Parathyroid adenoma (tissue), 2 donors: Measurements from ENCODE around the gene ZFAND6.

ENCODE experiments used
- H2AFZ ChIP-seq: fragments of 300-600 bp; sonication (generic); one replicate; pipeline ENCODE4 v1.7.0; 2017; ENCODE audit warnings: antibody characterized with exemption, mild to moderate bottlenecking
- H3K27ac ChIP-seq: fragments of 300-600 bp; sonication (generic); one replicate; pipeline ENCODE4 v1.7.0; 2017
- H3K27me3 ChIP-seq: fragments of 300-600 bp; sonication (generic); one replicate; pipeline ENCODE4 v1.7.0; 2017; ENCODE audit warnings: low read length; ENCODE audit not compliant: control insufficient read depth, insufficient read depth
- H3K36me3 ChIP-seq: fragments of 300-600 bp; sonication (generic); one replicate; pipeline ENCODE4 v1.7.0; 2017; ENCODE audit warnings: low read length; ENCODE audit not compliant: control insufficient read depth, insufficient read depth
- H3K4me1 ChIP-seq: fragments of 300-600 bp; sonication (generic); one replicate; pipeline ENCODE4 v1.7.0; 2017; ENCODE audit warnings: control low read depth
- H3K4me2 ChIP-seq: fragments of 300-600 bp; sonication (generic); one replicate; pipeline ENCODE4 v1.7.0; 2017; ENCODE audit warnings: low read length
- H3K4me3 ChIP-seq: fragments of 300-600 bp; sonication (generic); one replicate; pipeline ENCODE4 v1.7.0; 2017; ENCODE audit warnings: low read depth, low read length
- H3K79me2 ChIP-seq: fragments of 300-600 bp; sonication (generic); one replicate; pipeline ENCODE4 v1.7.0; 2017; ENCODE audit warnings: control low read depth
- H3K9ac ChIP-seq: fragments of 300-600 bp; sonication (generic); one replicate; pipeline ENCODE4 v1.7.0; 2017; ENCODE audit warnings: mild to moderate bottlenecking
- H3K9me3 ChIP-seq: fragments of 300-600 bp; sonication (generic); one replicate; pipeline ENCODE4 v1.7.0; 2017; ENCODE audit warnings: low read length; ENCODE audit not compliant: control insufficient read depth
- TF ChIP-seq, protein P1 (sequence below): fragments of 300-600 bp; sonication (generic); IDR thresholded peaks from one replicate; pipeline ENCODE4 v1.7.0; 2017; ENCODE audit warnings: antibody characterized with exemption, mild to moderate bottlenecking
- donor health status: primary hyperparathyroidism.

The ZFAND6 gene

GRCh38 chr15:80071652-80072051 is 12.2 kb downstream of the ZFAND6 start:
- TF ChIP-seq, protein P1, sequence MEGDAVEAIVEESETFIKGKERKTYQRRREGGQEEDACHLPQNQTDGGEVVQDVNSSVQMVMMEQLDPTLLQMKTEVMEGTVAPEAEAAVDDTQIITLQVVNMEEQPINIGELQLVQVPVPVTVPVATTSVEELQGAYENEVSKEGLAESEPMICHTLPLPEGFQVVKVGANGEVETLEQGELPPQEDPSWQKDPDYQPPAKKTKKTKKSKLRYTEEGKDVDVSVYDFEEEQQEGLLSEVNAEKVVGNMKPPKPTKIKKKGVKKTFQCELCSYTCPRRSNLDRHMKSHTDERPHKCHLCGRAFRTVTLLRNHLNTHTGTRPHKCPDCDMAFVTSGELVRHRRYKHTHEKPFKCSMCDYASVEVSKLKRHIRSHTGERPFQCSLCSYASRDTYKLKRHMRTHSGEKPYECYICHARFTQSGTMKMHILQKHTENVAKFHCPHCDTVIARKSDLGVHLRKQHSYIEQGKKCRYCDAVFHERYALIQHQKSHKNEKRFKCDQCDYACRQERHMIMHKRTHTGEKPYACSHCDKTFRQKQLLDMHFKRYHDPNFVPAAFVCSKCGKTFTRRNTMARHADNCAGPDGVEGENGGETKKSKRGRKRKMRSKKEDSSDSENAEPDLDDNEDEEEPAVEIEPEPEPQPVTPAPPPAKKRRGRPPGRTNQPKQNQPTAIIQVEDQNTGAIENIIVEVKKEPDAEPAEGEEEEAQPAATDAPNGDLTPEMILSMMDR: no peak
- no peak overlapping the region for H3K27ac ChIP-seq
- no peaks in the 10 kb centered on the region for H3K36me3 ChIP-seq
- peak overlapping the region; percentile 62 for H3K4me3 ChIP-seq
- no peaks in the 10 kb centered on the region for H3K27me3 ChIP-seq
- no peak overlapping the region for H3K9ac ChIP-seq
- H2AFZ ChIP-seq: no peak overlapping the region
- H3K4me1 ChIP-seq: peaks cover 2% of the 10 kb centered on the region
- H3K9me3 ChIP-seq: no peaks in the 10 kb centered on the region
- peaks cover 16% of the 10 kb centered on the region for H3K79me2 ChIP-seq
- peak overlapping the region; percentile 61 for H3K4me2 ChIP-seq

DNA sequence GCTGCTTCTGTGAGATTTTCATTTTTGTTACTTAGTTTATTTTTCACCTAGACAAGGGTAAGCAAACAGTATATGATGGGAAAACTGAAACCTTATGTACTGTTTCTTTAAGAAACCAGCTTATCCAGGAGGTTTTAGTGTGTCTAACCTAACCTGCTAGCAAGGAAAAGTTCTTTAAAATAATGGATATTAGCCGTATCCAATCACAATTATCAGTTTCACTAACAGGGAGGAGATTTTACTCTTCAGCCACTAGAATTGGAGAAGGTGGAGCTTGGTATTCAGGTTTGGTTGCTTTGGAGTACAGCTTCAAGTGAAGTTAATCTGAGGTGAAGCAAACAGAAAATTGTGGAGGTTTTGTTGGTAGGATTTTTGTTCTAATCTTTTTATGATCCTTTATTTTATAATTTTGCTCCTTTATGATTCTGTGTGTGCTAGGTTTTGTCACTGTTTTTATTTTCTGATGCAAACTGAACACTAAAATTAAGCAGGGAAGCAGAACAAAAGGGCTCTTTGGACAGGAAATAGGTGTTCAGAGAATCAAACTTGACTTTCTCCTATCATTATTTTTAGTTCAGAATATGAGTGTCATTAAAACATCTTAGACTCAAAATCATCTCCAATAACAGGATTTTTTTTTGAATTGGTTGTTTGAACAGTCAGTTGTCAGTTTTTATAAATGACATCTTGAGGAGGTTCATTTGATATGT is 13.0 kb downstream of the ZFAND6 start:
- Histone ChIP-seq H3K9ac (no peak overlapping the region), H3K79me2 (peaks cover 11% of the 10 kb centered on the region), H3K4me3 (peak overlapping the region; percentile 62), H3K4me1 (peaks cover 2% of the 10 kb centered on the region), H3K4me2 (peak overlapping the region; percentile 75), H3K27ac (no peak overlapping the region), H3K9me3 (no peaks in the 10 kb centered on the region), H3K27me3 (no peaks in the 10 kb centered on the region), H2AFZ (peak overlapping the region; percentile 42), H3K36me3 (no peaks in the 10 kb centered on the region)
- TF ChIP-seq, protein P1: no peak

- Histone ChIP-seq H3K36me3 (no peaks in the 10 kb centered on the region), H3K79me2 (peaks cover 13% of the 10 kb centered on the region), H3K27ac (no peak overlapping the region), H3K9me3 (no peaks in the 10 kb centered on the region), H3K9ac (no peak overlapping the region), H2AFZ (no peak overlapping the region), H3K27me3 (no peaks in the 10 kb centered on the region), H3K4me1 (peaks cover 2% of the 10 kb centered on the region), H3K4me3 (no peak overlapping the region), H3K4me2 (peak overlapping the region; percentile 75)
- TF ChIP-seq, protein P1: no peak
These were observed 13.7 kb downstream of the ZFAND6 start for GRCh38 chr15:80073197-80073596.

- Histone ChIP-seq H3K9me3 (no peaks in the 10 kb centered on the region), H3K27me3 (no peaks in the 10 kb centered on the region), H3K36me3 (no peaks in the 10 kb centered on the region), H2AFZ (no peak overlapping the region), H3K79me2 (peaks cover 5% of the 10 kb centered on the region), H3K9ac (no peak overlapping the region), H3K4me2 (no peak overlapping the region), H3K4me3 (no peak overlapping the region), H3K4me1 (no peaks in the 10 kb centered on the region), H3K27ac (no peak overlapping the region)
- TF ChIP-seq, protein P1: no peak
These were observed 17.1 kb downstream of the ZFAND6 start for GRCh38 chr15:80076321-80077318.
